MM.1S (cell line): ENCODE measurements around the gene EMP3.

Source experiments
- DNase-seq: peaks from one replicate; pipeline ENCODE4 v3.0.0-alpha.2; 2015
- H2AFZ ChIP-seq: fragments of 300-600 bp; sonication (generic); 2 replicates; pipeline ENCODE4 v1.6.0; 2016; ENCODE audit warnings: antibody characterized with exemption, low read length
- H3F3A ChIP-seq: fragments of 300-600 bp; sonication (generic); 2 replicates; pipeline ENCODE4 v1.6.1; 2016; ENCODE audit warnings: mild to moderate bottlenecking, antibody characterized with exemption, low read length, moderate library complexity, mixed read lengths; ENCODE audit not compliant: insufficient read depth
- H3K27ac ChIP-seq: fragments of 300-600 bp; sonication (generic); 2 replicates; pipeline ENCODE4 v1.5.1; 2016; ENCODE audit warnings: mild to moderate bottlenecking, low read length
- H3K27me3 ChIP-seq: fragments of 300-600 bp; sonication (generic); replicated peaks from 2 replicates; pipeline ENCODE4 v1.6.0; 2016; ENCODE audit warnings: low read length; ENCODE audit not compliant: insufficient read depth
- H3K36me3 ChIP-seq: fragments of 300-600 bp; sonication (generic); replicated peaks from 2 replicates; pipeline ENCODE4 v1.6.1; 2016; ENCODE audit warnings: mild to moderate bottlenecking, low read length, mixed read lengths; ENCODE audit not compliant: insufficient read depth
- H3K4me1 ChIP-seq: fragments of 300-600 bp; sonication (generic); 2 replicates; pipeline ENCODE4 v1.6.1; 2016; ENCODE audit warnings: low read length, mixed read lengths
- H3K4me2 ChIP-seq: fragments of 300-600 bp; sonication (generic); 2 replicates; pipeline ENCODE4 v1.6.0; 2016; ENCODE audit warnings: low read depth, low read length
- H3K4me3 ChIP-seq: fragments of 300-600 bp; sonication (generic); 2 replicates; pipeline ENCODE4 v1.5.1; 2016; ENCODE audit warnings: low read length, mixed read lengths
- H3K79me2 ChIP-seq: fragments of 300-600 bp; sonication (generic); 2 replicates; pipeline ENCODE4 v1.6.1; 2016; ENCODE audit warnings: mixed run types, low read length, mixed read lengths
- H3K9ac ChIP-seq: fragments of 300-600 bp; sonication (generic); 2 replicates; pipeline ENCODE4 v1.6.1; 2016; ENCODE audit warnings: low read length, mixed read lengths
- H3K9me2 ChIP-seq: fragments of 300-600 bp; sonication (generic); replicated peaks from 2 replicates; pipeline ENCODE4 v1.6.1; 2016; ENCODE audit warnings: mild to moderate bottlenecking, low read length, mixed read lengths; ENCODE audit not compliant: insufficient read depth
- H3K9me3 ChIP-seq: fragments of 300-600 bp; sonication (generic); replicated peaks from 2 replicates; pipeline ENCODE4 v1.6.1; 2016; ENCODE audit warnings: mild to moderate bottlenecking, low read length, mixed read lengths; ENCODE audit not compliant: insufficient read depth
- H4K20me1 ChIP-seq: fragments of 300-600 bp; sonication (generic); 2 replicates; pipeline ENCODE4 v1.6.1; 2016; ENCODE audit warnings: mild to moderate bottlenecking, low read length, moderate library complexity, mixed read lengths; ENCODE audit not compliant: insufficient read depth
- CTCF ChIP-seq: fragments of 300-600 bp; sonication (generic); IDR thresholded peaks from 2 replicates; pipeline ENCODE4 v1.5.1; 2016; ENCODE audit warnings: antibody characterized with exemption, low read length, mixed read lengths
- EZH2 ChIP-seq: fragments of 300-600 bp; sonication (generic); optimal IDR thresholded peaks from 2 replicates; pipeline ENCODE3; 2017; ENCODE audit warnings: low read depth, mild to moderate bottlenecking, antibody characterized with exemption, low read length, mixed read lengths
- EZH2phosphoT487 ChIP-seq: fragments of 300-600 bp; sonication (generic); IDR thresholded peaks from 2 replicates; pipeline ENCODE4 v1.6.1; 2018; ENCODE audit warnings: antibody characterized with exemption, low read length

The EMP3 gene

GRCh38 chr19:48364598-48365348 is 39.4 kb downstream of the EMP3 start:
- H3K36me3 ChIP-seq: no peaks in the 10 kb centered on the region
- H3K9me2 ChIP-seq: no peaks in the 10 kb centered on the region
- TF ChIP-seq EZH2phosphoT487: no peak
- no peak for TF ChIP-seq EZH2
- no peak for TF ChIP-seq CTCF
- H4K20me1 ChIP-seq: no peaks in the 10 kb centered on the region
- peak overlapping the region; percentile 58 for H3K4me3 ChIP-seq
- H3K27me3 ChIP-seq: no peaks in the 10 kb centered on the region
- no peak for DNase-seq
- peaks cover 18% of the 10 kb centered on the region for H3K4me1 ChIP-seq
- H3F3A ChIP-seq: peaks cover 12% of the 10 kb centered on the region
- H3K79me2 ChIP-seq: 0 out of 2 replicates have a peak, but pooled peaks cover 7% of the 10 kb centered on the region
- H3K9ac ChIP-seq: peak overlapping the region; percentile 88
- H3K27ac ChIP-seq: peak overlapping the region; percentile 93
- H3K4me2 ChIP-seq: peak overlapping the region; percentile 92
- H3K9me3 ChIP-seq: no peaks in the 10 kb centered on the region
- H2AFZ ChIP-seq: peak overlapping the region; percentile 65

DNA sequence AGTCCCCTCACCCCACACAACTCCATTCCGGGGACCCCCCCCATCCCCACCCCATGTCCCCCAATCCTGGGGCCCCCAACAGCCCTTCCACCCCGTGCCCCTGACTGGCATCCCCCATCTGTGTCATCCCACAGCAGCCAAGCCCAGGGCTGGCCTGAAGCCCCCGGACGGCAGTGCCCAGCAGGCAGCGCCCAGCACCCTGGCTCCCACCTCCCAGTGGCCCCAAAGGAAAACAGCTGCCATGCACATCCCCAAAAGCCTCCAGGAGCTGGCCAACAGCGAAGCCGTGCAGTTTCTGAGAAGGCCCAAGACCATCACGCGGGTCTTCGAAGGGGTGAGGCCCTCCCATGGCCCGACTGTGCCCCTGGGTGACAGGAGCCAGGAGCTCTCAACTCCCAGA is 40.2 kb downstream of the EMP3 start:
- no peak for DNase-seq
- H3K4me2 ChIP-seq: no peak overlapping the region

GRCh38 chr19:48367855-48368254 is 42.5 kb downstream of the EMP3 start:
- Histone ChIP-seq H3F3A (peaks cover 12% of the 10 kb centered on the region), H2AFZ (no peak overlapping the region), H3K9me3 (no peaks in the 10 kb centered on the region), H3K9ac (no peak overlapping the region), H3K79me2 (no peaks in the 10 kb centered on the region), H3K27ac (no peak overlapping the region), H4K20me1 (no peaks in the 10 kb centered on the region), H3K4me2 (no peak overlapping the region), H3K27me3 (no peaks in the 10 kb centered on the region), H3K4me1 (peaks cover 14% of the 10 kb centered on the region), H3K36me3 (no peaks in the 10 kb centered on the region), H3K4me3 (no peak overlapping the region), H3K9me2 (no peaks in the 10 kb centered on the region)
- TF ChIP-seq EZH2phosphoT487 (no peak), EZH2 (no peak), CTCF (no peak)
- DNase-seq: no peak

More for the DNA sequence above, 40.2 kb downstream of the EMP3 start:
- Histone ChIP-seq H4K20me1 (no peaks in the 10 kb centered on the region), H3K36me3 (no peaks in the 10 kb centered on the region), H3K79me2 (0 out of 2 replicates have a peak, but pooled peaks cover 7% of the 10 kb centered on the region), H3K27ac (no peak overlapping the region), H3K4me3 (no peak overlapping the region), H3K27me3 (no peaks in the 10 kb centered on the region), H3K9ac (no peak overlapping the region), H3K9me2 (no peaks in the 10 kb centered on the region), H2AFZ (no peak overlapping the region), H3F3A (peaks cover 12% of the 10 kb centered on the region), H3K9me3 (no peaks in the 10 kb centered on the region), H3K4me1 (peaks cover 18% of the 10 kb centered on the region)
- TF ChIP-seq EZH2: no peak
- TF ChIP-seq EZH2phosphoT487: no peak
- TF ChIP-seq CTCF: no peak
